HepG2 (cell line): ENCODE measurements around the gene IL32. TPM values are rescaled to one million over a fixed set of nuclear protein-coding genes. Genes with fewer than 3 reads are reported as not detected.

Experiments
- ELF4 ChIP-seq: sonication (generic); formaldehyde crosslinking; IDR thresholded peaks from 2 replicates; pipeline ENCODE4 v1.5.0; 2020; ENCODE audit warnings: missing genetic modification reagents, mild to moderate bottlenecking, moderate library complexity, borderline replicate concordance
- ETS1 ChIP-seq: sonication (generic); formaldehyde crosslinking; IDR thresholded peaks from 2 replicates; pipeline ENCODE4 v1.4.0; 2020; ENCODE audit warnings: missing genetic modification reagents
- SNAPC4 ChIP-seq: sonication (generic); formaldehyde crosslinking; IDR thresholded peaks from 2 replicates; pipeline ENCODE4 v1.4.0; 2020; ENCODE audit warnings: mild to moderate bottlenecking, missing genetic modification reagents
- SNRNP70 ChIP-seq: fragments of 200-400 bp; formaldehyde crosslinking; IDR thresholded peaks from 2 replicates; pipeline ENCODE4 v1.6.1; 2017; ENCODE audit warnings: mild to moderate bottlenecking, low read depth, low read length, moderate library complexity
- TCF12 ChIP-seq, 2 experiments: fragments of 450-650 bp in 1 of 2; sonication (generic) in 1 of 2; formaldehyde crosslinking in 1 of 2; IDR thresholded peaks; 2 replicates each; pipeline versions ENCODE4 v1.6.1 to v1.8.0; 2017 to 2022; ENCODE audit warnings: antibody characterized with exemption in 1 of 2, mild to moderate bottlenecking in 1 of 2, missing genetic modification reagents in 1 of 2, moderate library complexity in 1 of 2
- ZNF720 ChIP-seq: sonication (generic); formaldehyde crosslinking; IDR thresholded peaks from 2 replicates; pipeline ENCODE4 v1.4.0; 2020; ENCODE audit warnings: missing genetic modification reagents
- ZNF790 ChIP-seq: sonication (generic); formaldehyde crosslinking; IDR thresholded peaks from 2 replicates; pipeline ENCODE4 v1.8.0; 2022; ENCODE audit warnings: missing genetic modification reagents, mild to moderate bottlenecking, borderline replicate concordance
- ZSCAN25 ChIP-seq: sonication (generic); formaldehyde crosslinking; IDR thresholded peaks from 2 replicates; pipeline ENCODE4 v1.8.0; 2022; ENCODE audit warnings: mild to moderate bottlenecking, missing genetic modification reagents
- ZSCAN9 ChIP-seq: IDR thresholded peaks from 2 replicates; pipeline ENCODE4 v1.6.1; 2016; ENCODE audit warnings: borderline replicate concordance
- polyA plus RNA-seq, 8 experiments: library from polyadenylated mRNA; depleted of rRNA in 3 of 8; stranded (reverse) in 7 of 8; unstranded in 1 of 8; fragments of >200 nt; fragmentation: Illumina TruSeq in 4 of 8; extraction: Trizol in 4 of 8; gene quantifications; 2 replicates each; pipeline versions ENCODE4 v1.2.1 to v1.2.3, GENCODE V29; 2011 to 2016; ENCODE audit warnings: low read depth in 4 of 8, missing spikeins in 1 of 8, mixed read lengths in 1 of 8; ENCODE audit not compliant: insufficient read depth in 1 of 8
- total RNA-seq, 5 experiments: library from RNA; depleted of rRNA; stranded (reverse); fragments of >200 nt; fragmentation: Illumina TruSeq; extraction: Trizol; gene quantifications; 2 replicates each; pipeline ENCODE4 v1.2.3, GENCODE V29; 2016; ENCODE audit warnings: low read depth in 1 of 5
- TF ChIP-seq, protein P1 (sequence below): sonication (generic); formaldehyde crosslinking; IDR thresholded peaks from 2 replicates; pipeline ENCODE4 v1.5.0; 2020; ENCODE audit warnings: missing genetic modification reagents, mild to moderate bottlenecking, borderline replicate concordance

Gene IL32
- total and polyA plus RNA-seq, 2 of the 13 experiments (the other 11 are each of a cell fraction or from before 2014, with no cell fraction given), result 115 to 165 TPM

DNA sequence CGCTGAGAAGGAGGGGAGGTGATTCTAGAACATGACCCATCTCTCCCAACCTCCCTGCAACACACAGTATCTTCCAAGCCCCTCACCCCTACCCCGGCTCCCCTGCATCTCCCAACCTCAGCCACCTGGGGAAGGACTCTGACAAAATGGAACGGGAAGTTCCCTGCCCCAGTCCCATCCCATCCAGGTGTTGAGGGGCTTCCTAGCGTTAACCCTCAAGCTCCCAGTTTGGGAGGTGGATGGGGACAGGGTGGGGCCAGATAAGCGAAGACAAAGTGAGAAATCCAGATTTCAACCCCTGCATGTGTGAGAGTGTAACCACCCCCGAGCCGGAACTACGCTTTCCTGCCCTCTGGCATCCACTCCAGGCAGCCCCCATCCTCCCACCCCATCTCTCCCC is 31.8 kb downstream of the IL32 start (continued):
- TF ChIP-seq SNAPC4 (CRISPR knock-in tag), result no peak
- TF ChIP-seq ZSCAN9 (CRISPR knock-in tag), result no peak
- TF ChIP-seq ETS1, result no peak
- TF ChIP-seq SNRNP70, result no peak
- TF ChIP-seq ZNF790 (CRISPR knock-in tag), result no peak
- TF ChIP-seq TCF12 (IDR thresholded peaks at IDR 0.05), result no peak
- no peak for TF ChIP-seq TCF12 (CRISPR knock-in tag; IDR thresholded peaks at IDR 0.05)
- TF ChIP-seq ZSCAN25 (CRISPR knock-in tag), result no peak
- TF ChIP-seq, protein P1, sequence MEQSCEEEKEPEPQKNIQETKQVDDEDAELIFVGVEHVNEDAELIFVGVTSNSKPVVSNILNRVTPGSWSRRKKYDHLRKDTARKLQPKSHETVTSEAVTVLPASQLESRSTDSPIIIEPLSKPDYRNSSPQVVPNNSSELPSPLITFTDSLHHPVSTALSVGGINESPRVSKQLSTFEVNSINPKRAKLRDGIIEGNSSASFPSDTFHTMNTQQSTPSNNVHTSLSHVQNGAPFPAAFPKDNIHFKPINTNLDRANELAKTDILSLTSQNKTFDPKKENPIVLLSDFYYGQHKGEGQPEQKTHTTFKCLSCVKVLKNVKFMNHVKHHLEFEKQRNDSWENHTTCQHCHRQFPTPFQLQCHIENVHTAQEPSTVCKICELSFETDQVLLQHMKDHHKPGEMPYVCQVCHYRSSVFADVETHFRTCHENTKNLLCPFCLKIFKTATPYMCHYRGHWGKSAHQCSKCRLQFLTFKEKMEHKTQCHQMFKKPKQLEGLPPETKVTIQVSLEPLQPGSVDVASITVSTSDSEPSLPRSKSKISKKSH (CRISPR knock-in tag), result no peak
- TF ChIP-seq ELF4, result no peak
- no peak for TF ChIP-seq ZNF720
